Measurements from ENCODE around the gene SLC35A1. TPM values are rescaled to one million over a fixed set of nuclear protein-coding genes. Genes with fewer than 3 reads are reported as not detected.

Gene SLC35A1, protein sequence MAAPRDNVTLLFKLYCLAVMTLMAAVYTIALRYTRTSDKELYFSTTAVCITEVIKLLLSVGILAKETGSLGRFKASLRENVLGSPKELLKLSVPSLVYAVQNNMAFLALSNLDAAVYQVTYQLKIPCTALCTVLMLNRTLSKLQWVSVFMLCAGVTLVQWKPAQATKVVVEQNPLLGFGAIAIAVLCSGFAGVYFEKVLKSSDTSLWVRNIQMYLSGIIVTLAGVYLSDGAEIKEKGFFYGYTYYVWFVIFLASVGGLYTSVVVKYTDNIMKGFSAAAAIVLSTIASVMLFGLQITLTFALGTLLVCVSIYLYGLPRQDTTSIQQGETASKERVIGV
- 8.5 and 12.2 TPM in 2 replicates for total RNA-seq

DNA sequence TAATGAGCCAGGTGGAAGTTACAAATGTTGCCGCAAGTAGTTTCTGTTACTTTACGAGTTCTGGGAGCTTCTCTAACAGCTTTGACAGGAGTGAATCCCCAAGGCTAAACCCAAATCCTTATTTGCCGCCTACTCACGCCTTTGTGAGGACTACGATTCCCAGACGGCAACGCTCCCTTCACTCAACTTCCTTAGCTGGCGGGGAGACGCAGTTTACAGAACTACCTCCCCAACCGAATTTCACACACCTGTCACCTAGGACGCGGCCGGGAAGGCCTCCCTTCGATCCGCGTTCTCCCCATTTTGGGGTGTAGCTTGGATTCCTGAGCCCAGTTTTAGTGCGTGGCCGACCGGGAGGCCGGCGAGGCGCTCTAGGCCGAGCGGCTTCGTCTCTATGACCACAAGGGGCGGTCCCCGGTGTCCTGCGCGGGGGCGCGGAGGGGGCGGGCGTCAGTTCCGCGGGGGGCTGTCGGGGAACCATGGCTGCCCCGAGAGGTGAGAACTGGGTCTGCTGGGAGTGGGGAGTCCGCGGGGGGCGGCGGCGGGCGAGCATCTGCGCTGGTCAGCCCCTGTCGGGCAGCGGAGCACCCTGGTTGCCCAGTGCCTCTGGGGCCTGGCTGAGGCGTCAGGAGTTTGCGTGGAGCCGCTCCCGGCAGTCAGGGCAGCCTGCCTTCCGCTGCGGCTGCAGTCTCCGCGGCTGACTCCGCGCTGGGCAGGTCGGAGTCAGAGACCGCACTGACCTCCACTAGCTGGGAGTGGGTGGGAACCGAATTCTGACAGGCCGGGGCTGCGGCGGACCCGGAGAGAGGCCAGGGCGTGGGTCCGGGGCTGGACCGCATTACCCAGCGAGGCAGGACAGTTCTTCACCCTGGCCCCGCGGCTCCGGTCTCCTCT, at the start of gene SLC35A1:
Gene SLC35A1, plus strand, starts transcription at position 450 of the 894 bp plus-strand sequence. Its CDS starts 30 bp downstream, at position 480.

Other genes starting within 250 kb of the SLC35A1 start
- gene SMIM8, start 150.4 kb upstream of the SLC35A1 start, total RNA-seq: 3.6 and 3.7 TPM in 2 replicates
- not detected in 2 replicates for gene GJB7, start 143.7 kb upstream of the SLC35A1 start, total RNA-seq
- gene C6orf163, start 128.2 kb upstream of the SLC35A1 start, total RNA-seq: 0.56 and 1.1 TPM in 2 replicates
- gene CFAP206, start 65.0 kb upstream of the SLC35A1 start, total RNA-seq: 0.14 TPM in 1 of 2 replicates, not detected in the other
- 21.4 and 21.6 TPM in 2 replicates for gene RARS2, start 117.0 kb downstream of the SLC35A1 start, total RNA-seq
- 14.5 and 21.4 TPM in 2 replicates for gene ORC3, start 117.2 kb downstream of the SLC35A1 start, total RNA-seq
- 21.4 and 25.2 TPM in 2 replicates for gene AKIRIN2, start 229.3 kb downstream of the SLC35A1 start, total RNA-seq

All from airway epithelial cell (primary cell).